Activated T-helper 1 cell treated with anti-CD3 and anti-CD28 coated beads, Interleukin-12 subunit alpha, Interleukin-12 subunit beta, Interleukin-2, Interleukin-4 antibody, amounts not matched to agents 30 ng/mL and 10 ng/mL and 1 ng/mL, durations not matched to agents 14 hours and 24 hours and 36 hours (primary cell): Measurements from ENCODE around the gene TCEA2. TPM values are rescaled to one million over a fixed set of nuclear protein-coding genes. Genes with fewer than 3 reads are reported as not detected.

Source experiments
- DNase-seq: peaks from one replicate; pipeline ENCODE4 v3.0.0; 2021; ENCODE audit warnings: low spot score
- H3K27ac Mint-ChIP-seq: one replicate; pipeline ENCODE4 v1.8.0; 2021; ENCODE audit warnings: mild to moderate bottlenecking, mixed read lengths
- H3K27me3 Mint-ChIP-seq: one replicate; pipeline ENCODE4 v1.8.0; 2022; ENCODE audit warnings: mild to moderate bottlenecking, moderate library complexity, mixed read lengths; ENCODE audit not compliant: insufficient read depth
- H3K36me3 Mint-ChIP-seq: one replicate; pipeline ENCODE4 v1.8.0; 2021; ENCODE audit warnings: low read depth, mixed read lengths
- H3K4me1 Mint-ChIP-seq: one replicate; pipeline ENCODE4 v1.8.0; 2021; ENCODE audit warnings: low read depth, mixed read lengths
- H3K4me3 Mint-ChIP-seq: one replicate; pipeline ENCODE4 v1.8.0; 2021; ENCODE audit warnings: mild to moderate bottlenecking, moderate library complexity, mixed read lengths
- H3K9me3 Mint-ChIP-seq: one replicate; pipeline ENCODE4 v1.8.0; 2021; ENCODE audit warnings: mixed read lengths
- intact Hi-C: fragments of 100-400 bp; cut with micrococcal nuclease; formaldehyde crosslinking; loops from one replicate; pipeline ENCODE4 v1.15.1; 2024
- total RNA-seq: library from RNA; stranded (reverse); gene quantifications from 2 replicates; pipeline ENCODE4 v1.2.3, GENCODE V29; 2022

Gene TCEA2
- total RNA-seq, 1 donor from 2014 or later, result 33.8 TPM

DNA sequence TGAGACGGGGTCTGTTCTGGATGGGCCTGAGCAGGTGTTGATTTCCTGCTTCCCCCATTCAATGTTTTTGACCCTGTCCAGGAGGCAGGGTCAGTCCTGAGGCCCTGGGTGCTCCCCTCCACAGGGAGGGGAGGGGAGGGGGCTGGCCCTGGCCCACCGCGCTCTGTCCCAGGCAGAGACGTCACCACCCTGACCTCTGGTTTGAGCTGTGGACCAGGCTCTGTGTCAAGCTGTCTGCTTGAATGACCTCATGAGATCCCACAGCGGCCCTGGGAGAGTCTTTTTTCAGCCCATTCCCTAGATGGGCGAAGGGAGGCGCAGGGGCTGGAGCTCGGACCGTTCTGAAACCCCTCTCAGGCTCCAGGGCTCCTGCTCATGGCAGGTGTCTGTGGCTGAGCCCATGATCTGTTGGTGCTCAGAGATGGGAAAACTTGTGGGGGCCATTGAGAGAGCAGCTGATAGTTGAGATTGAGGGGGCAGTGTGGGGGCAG lies 30.1 kb downstream of the TCEA2 start:
- intact Hi-C loops, result no loop called here
- no peak overlapping the region for H3K4me3 Mint-ChIP-seq
- H3K27me3 Mint-ChIP-seq, result peaks cover 4% of the 10 kb centered on the region
- no peaks in the 10 kb centered on the region for H3K36me3 Mint-ChIP-seq
- no peaks in the 10 kb centered on the region for H3K4me1 Mint-ChIP-seq
- peak overlapping the region; percentile 13 for H3K27ac Mint-ChIP-seq
- peaks cover 5% of the 10 kb centered on the region for H3K9me3 Mint-ChIP-seq
- DNase-seq, result no peak

- Mint-ChIP-seq H3K9me3 (peaks cover 5% of the 10 kb centered on the region), H3K4me1 (no peaks in the 10 kb centered on the region), H3K27ac (no peak overlapping the region), H3K36me3 (no peaks in the 10 kb centered on the region), H3K4me3 (no peak overlapping the region), H3K27me3 (no peaks in the 10 kb centered on the region)
- intact Hi-C loops, result no loop called here
- DNase-seq, result no peak
Measured at GRCh38 chr20:64095455-64095854, 32.5 kb downstream of the TCEA2 start.

DNA sequence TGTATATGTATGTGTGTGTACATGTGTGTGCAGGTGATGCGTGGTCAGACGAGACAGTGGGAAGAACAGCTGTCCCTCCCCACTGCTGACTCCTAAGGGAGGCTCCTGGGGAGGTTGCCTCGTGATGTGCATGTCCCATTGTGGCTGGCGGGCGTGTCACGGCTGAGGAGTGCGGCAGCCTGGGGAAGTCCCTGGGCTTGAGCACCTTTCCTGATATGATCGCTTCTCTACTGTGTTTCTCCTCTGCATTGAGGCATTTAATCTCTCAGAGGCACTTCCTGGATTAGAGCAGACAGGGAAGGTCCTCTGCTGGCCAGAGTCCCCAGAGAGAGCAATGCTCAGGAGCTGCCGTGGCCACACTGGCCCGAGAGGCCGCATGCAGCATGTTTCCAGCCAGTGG lies 32.9 kb downstream of the TCEA2 start:
- peaks cover under 1% of the 10 kb centered on the region for H3K4me1 Mint-ChIP-seq
- H3K4me3 Mint-ChIP-seq, result no peak overlapping the region
- H3K9me3 Mint-ChIP-seq, result peaks cover 5% of the 10 kb centered on the region
- H3K36me3 Mint-ChIP-seq, result no peaks in the 10 kb centered on the region
- DNase-seq, result no peak
- no peak overlapping the region for H3K27ac Mint-ChIP-seq
- intact Hi-C loops, result no loop called here
- peaks cover 2% of the 10 kb centered on the region for H3K27me3 Mint-ChIP-seq

- no peak overlapping the region for H3K27ac Mint-ChIP-seq
- peaks cover 6% of the 10 kb centered on the region for H3K4me1 Mint-ChIP-seq
- H3K36me3 Mint-ChIP-seq, result no peaks in the 10 kb centered on the region
- intact Hi-C loops, result no loop called here
- H3K4me3 Mint-ChIP-seq, result no peak overlapping the region
- peaks cover 8% of the 10 kb centered on the region for H3K27me3 Mint-ChIP-seq
- no peak for DNase-seq
- peaks cover 5% of the 10 kb centered on the region for H3K9me3 Mint-ChIP-seq
Measured at GRCh38 chr20:64096535-64096934, 33.5 kb downstream of the TCEA2 start.

DNA sequence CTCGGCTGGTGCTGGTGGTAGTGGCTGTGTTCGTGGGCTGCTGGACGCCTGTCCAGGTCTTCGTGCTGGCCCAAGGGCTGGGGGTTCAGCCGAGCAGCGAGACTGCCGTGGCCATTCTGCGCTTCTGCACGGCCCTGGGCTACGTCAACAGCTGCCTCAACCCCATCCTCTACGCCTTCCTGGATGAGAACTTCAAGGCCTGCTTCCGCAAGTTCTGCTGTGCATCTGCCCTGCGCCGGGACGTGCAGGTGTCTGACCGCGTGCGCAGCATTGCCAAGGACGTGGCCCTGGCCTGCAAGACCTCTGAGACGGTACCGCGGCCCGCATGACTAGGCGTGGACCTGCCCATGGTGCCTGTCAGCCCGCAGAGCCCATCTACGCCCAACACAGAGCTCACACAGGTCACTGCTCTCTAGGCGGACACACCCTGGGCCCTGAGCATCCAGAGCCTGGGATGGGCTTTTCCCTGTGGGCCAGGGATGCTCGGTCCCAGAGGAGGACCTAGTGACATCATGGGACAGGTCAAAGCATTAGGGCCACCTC lies 35.5 kb downstream of the TCEA2 start:
- DNase-seq, result no peak
- intact Hi-C loops, result no loop called here
- Mint-ChIP-seq H3K27ac (no peak overlapping the region), H3K36me3 (no peaks in the 10 kb centered on the region), H3K4me1 (peaks cover 7% of the 10 kb centered on the region), H3K27me3 (peaks cover 18% of the 10 kb centered on the region), H3K9me3 (peaks cover 5% of the 10 kb centered on the region), H3K4me3 (no peak overlapping the region)

GRCh38 chr20:64099086-64099786 lies 36.2 kb downstream of the TCEA2 start:
- intact Hi-C loops, result no loop called here
- no peak overlapping the region for H3K4me3 Mint-ChIP-seq
- H3K9me3 Mint-ChIP-seq, result peaks cover 5% of the 10 kb centered on the region
- DNase-seq, result no peak
- H3K36me3 Mint-ChIP-seq, result no peaks in the 10 kb centered on the region
- H3K4me1 Mint-ChIP-seq, result peaks cover 7% of the 10 kb centered on the region
- H3K27ac Mint-ChIP-seq, result no peak overlapping the region
- peaks cover 21% of the 10 kb centered on the region for H3K27me3 Mint-ChIP-seq

GRCh38 chr20:64099880-64100565 lies 37.0 kb downstream of the TCEA2 start:
- no peak for DNase-seq
- H3K4me1 Mint-ChIP-seq, result peaks cover 7% of the 10 kb centered on the region
- no peaks in the 10 kb centered on the region for H3K36me3 Mint-ChIP-seq
- peaks cover 5% of the 10 kb centered on the region for H3K9me3 Mint-ChIP-seq
- H3K27me3 Mint-ChIP-seq, result peaks cover 21% of the 10 kb centered on the region
- H3K27ac Mint-ChIP-seq, result no peak overlapping the region
- intact Hi-C loops, result no loop called here
- H3K4me3 Mint-ChIP-seq, result no peak overlapping the region

DNA sequence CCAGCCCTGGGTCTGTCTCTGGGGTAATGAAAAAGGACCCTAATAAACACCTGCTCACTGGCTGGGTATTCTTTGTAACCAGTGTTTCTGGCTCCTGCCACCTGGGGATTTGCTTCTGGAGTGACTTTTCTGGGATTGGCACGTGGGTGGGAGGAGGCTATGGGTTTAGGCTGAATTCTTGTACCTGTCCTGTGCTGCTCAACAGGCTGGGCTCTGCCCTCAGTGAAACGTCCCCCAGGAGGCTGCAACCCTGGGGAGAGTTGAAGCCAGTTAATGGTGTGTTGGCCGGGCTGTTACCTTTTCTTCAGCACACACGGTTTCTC lies 37.5 kb downstream of the TCEA2 start:
- H3K27me3 Mint-ChIP-seq, result peaks cover 21% of the 10 kb centered on the region
- peaks cover 7% of the 10 kb centered on the region for H3K4me1 Mint-ChIP-seq
- no peaks in the 10 kb centered on the region for H3K36me3 Mint-ChIP-seq
- H3K9me3 Mint-ChIP-seq, result peaks cover 5% of the 10 kb centered on the region
- DNase-seq, result no peak
- no peak overlapping the region for H3K4me3 Mint-ChIP-seq
- intact Hi-C loops, result no loop called here
- no peak overlapping the region for H3K27ac Mint-ChIP-seq

- intact Hi-C loops, result no loop called here
- H3K27me3 Mint-ChIP-seq, result peaks cover 21% of the 10 kb centered on the region
- no peak for DNase-seq
- peak overlapping the region; percentile 40 for H3K4me3 Mint-ChIP-seq
- H3K4me1 Mint-ChIP-seq, result peaks cover 7% of the 10 kb centered on the region
- H3K27ac Mint-ChIP-seq, result no peak overlapping the region
- peaks cover 5% of the 10 kb centered on the region for H3K9me3 Mint-ChIP-seq
- H3K36me3 Mint-ChIP-seq, result no peaks in the 10 kb centered on the region
Measured at GRCh38 chr20:64100946-64101688, 38.1 kb downstream of the TCEA2 start.

DNA sequence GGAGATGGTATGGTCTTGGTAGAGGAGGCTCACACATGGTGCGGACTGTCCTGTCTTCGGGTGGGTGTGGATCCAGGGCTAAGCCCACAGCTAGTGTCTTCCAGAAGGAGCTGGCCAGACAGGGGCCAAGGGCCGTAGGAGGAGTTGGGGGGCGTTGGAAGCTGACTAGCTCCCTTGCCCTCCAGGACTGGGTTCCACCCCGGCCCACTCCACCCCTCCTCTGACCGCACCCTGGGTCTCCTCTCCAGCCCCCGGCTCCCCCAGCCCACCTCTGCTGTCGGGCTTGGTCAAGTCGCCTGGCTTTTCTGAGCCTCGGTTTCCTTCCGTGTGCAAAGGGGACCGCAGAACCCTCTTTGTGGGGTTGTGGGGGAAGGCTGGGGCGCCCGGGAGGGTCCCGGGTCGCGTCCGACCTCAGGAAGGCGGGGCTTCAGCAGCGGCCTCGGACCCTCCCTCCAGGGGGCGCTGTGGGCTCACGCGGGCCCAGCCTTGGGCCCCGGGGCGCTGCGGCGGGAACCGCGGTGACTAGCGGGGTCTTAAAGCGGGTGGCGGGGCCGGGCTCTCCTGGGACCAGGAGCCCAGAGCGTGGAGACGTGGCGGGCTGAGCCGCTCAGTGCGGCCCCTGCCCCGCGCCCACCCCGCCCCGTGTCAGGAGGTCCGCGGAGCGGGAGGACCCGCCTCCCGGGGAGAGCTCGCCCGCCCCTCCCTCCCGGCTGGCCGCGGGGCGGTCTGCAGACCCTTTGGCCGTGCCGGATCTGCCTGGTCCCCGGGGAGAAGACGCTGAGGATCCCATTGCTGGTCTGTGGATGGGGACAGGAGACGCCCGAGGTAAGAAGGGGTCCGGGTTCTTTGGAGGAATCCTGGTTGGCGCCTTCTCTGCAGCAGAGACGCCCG lies 39.0 kb downstream of the TCEA2 start:
- intact Hi-C loops, result loop anchor here (1.0 kb wide), 1 partner anchor 18 kb away; no protein-coding TSS in a partner anchor
- Mint-ChIP-seq H3K9me3 (peaks cover under 1% of the 10 kb centered on the region), H3K27ac (no peak overlapping the region), H3K4me3 (peak overlapping the region; percentile 40), H3K4me1 (peaks cover 7% of the 10 kb centered on the region), H3K27me3 (peaks cover 21% of the 10 kb centered on the region), H3K36me3 (no peaks in the 10 kb centered on the region)
- DNase-seq, result peak; percentile 41

DNA sequence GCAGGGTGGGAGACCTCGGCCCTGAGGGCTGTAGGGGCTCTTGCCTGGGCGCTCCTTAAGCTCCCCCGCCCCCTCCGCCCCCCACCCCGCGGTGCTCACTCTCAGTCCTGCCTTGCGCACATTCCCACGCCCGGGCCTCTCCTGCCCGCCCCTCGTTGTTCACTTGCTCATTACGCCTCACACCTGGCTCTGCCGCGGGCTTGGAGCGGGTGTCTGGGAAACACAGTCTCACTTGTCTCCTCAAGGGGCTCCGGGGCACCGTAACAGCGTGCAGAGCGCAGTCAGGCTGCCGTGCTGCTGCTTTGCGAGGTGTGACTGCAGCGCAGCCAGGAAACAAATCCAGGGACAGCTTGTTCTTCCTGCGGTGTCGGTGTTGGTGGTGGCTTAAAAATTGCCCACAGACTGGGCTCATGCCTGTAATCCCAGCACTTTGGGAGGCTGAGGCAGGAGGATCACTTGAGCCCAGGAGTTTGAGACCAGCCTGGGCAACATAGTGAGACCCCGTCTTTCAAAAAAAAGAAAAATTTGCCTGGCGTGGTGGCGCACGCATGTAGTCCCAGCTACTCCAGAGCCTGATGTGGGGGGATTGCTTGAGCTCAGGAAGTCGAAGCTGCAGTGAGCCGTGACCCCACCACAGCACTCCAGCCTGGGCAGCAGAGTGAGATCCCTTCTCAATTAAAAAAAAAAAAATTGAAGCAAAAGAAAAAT lies 39.8 kb downstream of the TCEA2 start:
- peaks cover 21% of the 10 kb centered on the region for H3K27me3 Mint-ChIP-seq
- intact Hi-C loops, result loop anchor here (1.0 kb wide), 1 partner anchor 18 kb away; no protein-coding TSS in a partner anchor
- no peak overlapping the region for H3K27ac Mint-ChIP-seq
- peaks cover 7% of the 10 kb centered on the region for H3K4me1 Mint-ChIP-seq
- H3K4me3 Mint-ChIP-seq, result no peak overlapping the region
- no peaks in the 10 kb centered on the region for H3K9me3 Mint-ChIP-seq
- no peaks in the 10 kb centered on the region for H3K36me3 Mint-ChIP-seq
- no peak for DNase-seq
